ENCODE results near the gene PTGS1.

DNA sequence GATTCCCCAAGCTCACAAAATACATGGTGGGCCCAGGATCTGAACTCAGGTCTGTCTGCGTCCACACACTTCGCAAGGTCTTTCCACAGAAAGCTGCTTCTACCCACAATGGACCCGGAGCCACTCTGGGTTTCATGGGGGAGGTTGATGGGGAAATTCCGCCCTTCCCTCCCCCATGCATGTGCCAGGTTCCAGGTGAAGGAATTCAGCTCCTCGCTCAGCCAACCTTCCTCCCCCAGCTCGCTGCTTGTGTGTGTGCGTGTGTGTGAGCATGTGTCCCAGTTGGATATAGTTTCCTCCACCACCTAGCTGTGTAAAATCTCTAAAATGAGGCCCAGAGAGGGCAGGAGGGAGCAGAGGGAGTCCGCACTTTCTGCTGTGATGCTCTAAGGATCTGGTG lies 1.0 kb downstream of the PTGS1 start:
- TF ChIP-seq, protein P1, sequence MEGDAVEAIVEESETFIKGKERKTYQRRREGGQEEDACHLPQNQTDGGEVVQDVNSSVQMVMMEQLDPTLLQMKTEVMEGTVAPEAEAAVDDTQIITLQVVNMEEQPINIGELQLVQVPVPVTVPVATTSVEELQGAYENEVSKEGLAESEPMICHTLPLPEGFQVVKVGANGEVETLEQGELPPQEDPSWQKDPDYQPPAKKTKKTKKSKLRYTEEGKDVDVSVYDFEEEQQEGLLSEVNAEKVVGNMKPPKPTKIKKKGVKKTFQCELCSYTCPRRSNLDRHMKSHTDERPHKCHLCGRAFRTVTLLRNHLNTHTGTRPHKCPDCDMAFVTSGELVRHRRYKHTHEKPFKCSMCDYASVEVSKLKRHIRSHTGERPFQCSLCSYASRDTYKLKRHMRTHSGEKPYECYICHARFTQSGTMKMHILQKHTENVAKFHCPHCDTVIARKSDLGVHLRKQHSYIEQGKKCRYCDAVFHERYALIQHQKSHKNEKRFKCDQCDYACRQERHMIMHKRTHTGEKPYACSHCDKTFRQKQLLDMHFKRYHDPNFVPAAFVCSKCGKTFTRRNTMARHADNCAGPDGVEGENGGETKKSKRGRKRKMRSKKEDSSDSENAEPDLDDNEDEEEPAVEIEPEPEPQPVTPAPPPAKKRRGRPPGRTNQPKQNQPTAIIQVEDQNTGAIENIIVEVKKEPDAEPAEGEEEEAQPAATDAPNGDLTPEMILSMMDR (IDR thresholded peaks at IDR 0.05): no peak
- no peak for TF ChIP-seq ZFX (IDR thresholded peaks at IDR 0.05; ENCODE audit: borderline replicate concordance)

Measured in 22Rv1 (cell line).